GM23248 (cell line): Measurements from ENCODE around the gene IRF4.

ENCODE experiments used
- EZH2 ChIP-seq: fragments of 200-600 bp; sonication (generic); IDR thresholded peaks from 2 replicates; pipeline ENCODE4 v1.6.1; 2018; ENCODE audit warnings: antibody characterized with exemption, mild to moderate bottlenecking; ENCODE audit not compliant: insufficient read depth, poor library complexity, severe bottlenecking
- EZH2phosphoT487 ChIP-seq: fragments of 200-600 bp; sonication (generic); IDR thresholded peaks from 2 replicates; pipeline ENCODE4 v1.6.1; 2018; ENCODE audit warnings: antibody characterized with exemption, moderate library complexity, mild to moderate bottlenecking, low read depth; ENCODE audit not compliant: insufficient read depth

GRCh38 chr6:396126-396520 lies 4.6 kb downstream of the IRF4 start:
- TF ChIP-seq EZH2 (no peak), EZH2phosphoT487 (no peak)
